ENCODE results near the gene TXLNG.

- TF ChIP-seq, protein P1, sequence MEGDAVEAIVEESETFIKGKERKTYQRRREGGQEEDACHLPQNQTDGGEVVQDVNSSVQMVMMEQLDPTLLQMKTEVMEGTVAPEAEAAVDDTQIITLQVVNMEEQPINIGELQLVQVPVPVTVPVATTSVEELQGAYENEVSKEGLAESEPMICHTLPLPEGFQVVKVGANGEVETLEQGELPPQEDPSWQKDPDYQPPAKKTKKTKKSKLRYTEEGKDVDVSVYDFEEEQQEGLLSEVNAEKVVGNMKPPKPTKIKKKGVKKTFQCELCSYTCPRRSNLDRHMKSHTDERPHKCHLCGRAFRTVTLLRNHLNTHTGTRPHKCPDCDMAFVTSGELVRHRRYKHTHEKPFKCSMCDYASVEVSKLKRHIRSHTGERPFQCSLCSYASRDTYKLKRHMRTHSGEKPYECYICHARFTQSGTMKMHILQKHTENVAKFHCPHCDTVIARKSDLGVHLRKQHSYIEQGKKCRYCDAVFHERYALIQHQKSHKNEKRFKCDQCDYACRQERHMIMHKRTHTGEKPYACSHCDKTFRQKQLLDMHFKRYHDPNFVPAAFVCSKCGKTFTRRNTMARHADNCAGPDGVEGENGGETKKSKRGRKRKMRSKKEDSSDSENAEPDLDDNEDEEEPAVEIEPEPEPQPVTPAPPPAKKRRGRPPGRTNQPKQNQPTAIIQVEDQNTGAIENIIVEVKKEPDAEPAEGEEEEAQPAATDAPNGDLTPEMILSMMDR (IDR thresholded peaks at IDR 0.05), result no peak
- TF ChIP-seq POLR2AphosphoS5 (IDR thresholded peaks at IDR 0.05; ENCODE audit: insufficient read depth in 1 of 2, low read depth in 1 of 2), result no peak
These were observed 46.7 kb upstream of the TXLNG start for GRCh38 chrX:16739574-16739973.

Measured in vagina (tissue), 2 donors.